Activated CD8-positive, alpha-beta memory T cell treated with anti-CD3 and anti-CD28 coated beads for 1 hour (primary cell): Measurements from ENCODE around the gene ASPSCR1.

Experiments
- DNase-seq, 2 donors: peaks; one replicate each; pipeline ENCODE4 v3.0.0-alpha.2; 2020; ENCODE audit warnings: low read depth in 1 of 2; ENCODE audit errors: extremely low read depth in 1 of 2

Gene ASPSCR1, protein sequence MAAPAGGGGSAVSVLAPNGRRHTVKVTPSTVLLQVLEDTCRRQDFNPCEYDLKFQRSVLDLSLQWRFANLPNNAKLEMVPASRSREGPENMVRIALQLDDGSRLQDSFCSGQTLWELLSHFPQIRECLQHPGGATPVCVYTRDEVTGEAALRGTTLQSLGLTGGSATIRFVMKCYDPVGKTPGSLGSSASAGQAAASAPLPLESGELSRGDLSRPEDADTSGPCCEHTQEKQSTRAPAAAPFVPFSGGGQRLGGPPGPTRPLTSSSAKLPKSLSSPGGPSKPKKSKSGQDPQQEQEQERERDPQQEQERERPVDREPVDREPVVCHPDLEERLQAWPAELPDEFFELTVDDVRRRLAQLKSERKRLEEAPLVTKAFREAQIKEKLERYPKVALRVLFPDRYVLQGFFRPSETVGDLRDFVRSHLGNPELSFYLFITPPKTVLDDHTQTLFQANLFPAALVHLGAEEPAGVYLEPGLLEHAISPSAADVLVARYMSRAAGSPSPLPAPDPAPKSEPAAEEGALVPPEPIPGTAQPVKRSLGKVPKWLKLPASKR

DNA sequence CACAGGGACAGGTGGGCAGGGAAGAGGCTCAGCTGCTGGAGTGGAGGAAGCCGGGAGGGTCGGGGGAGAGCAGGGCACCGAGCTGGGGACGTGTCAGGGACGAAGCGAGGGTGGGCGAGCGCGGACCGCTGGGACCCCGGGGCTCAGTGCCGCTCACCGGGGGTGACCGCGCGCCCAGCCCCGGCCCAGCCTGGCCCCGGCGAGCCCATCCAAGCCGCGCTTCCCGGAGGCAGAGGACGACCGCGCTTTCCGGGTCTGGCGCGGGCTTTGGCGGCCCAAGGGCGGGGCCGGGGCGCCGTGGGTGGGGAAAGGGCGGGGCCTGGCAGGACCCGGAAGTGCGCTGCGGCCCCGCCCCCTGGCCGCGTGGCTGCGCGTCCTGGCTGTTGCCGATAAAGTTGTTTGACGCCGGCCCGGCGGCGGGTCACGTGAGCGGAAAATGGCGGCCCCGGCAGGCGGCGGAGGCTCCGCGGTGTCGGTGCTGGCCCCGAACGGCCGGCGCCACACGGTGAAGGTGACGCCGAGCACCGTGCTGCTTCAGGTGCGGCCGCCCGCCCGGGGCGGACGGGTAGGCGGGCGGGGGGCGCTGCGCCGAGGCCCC lies at the start of gene ASPSCR1:
TSS of gene ASPSCR1 (plus strand) at position 419 of the 598 bp plus-strand sequence. CDS start at position 437, 18 bp downstream.
- DNase-seq = peak; percentile 64 to 93

DNA sequence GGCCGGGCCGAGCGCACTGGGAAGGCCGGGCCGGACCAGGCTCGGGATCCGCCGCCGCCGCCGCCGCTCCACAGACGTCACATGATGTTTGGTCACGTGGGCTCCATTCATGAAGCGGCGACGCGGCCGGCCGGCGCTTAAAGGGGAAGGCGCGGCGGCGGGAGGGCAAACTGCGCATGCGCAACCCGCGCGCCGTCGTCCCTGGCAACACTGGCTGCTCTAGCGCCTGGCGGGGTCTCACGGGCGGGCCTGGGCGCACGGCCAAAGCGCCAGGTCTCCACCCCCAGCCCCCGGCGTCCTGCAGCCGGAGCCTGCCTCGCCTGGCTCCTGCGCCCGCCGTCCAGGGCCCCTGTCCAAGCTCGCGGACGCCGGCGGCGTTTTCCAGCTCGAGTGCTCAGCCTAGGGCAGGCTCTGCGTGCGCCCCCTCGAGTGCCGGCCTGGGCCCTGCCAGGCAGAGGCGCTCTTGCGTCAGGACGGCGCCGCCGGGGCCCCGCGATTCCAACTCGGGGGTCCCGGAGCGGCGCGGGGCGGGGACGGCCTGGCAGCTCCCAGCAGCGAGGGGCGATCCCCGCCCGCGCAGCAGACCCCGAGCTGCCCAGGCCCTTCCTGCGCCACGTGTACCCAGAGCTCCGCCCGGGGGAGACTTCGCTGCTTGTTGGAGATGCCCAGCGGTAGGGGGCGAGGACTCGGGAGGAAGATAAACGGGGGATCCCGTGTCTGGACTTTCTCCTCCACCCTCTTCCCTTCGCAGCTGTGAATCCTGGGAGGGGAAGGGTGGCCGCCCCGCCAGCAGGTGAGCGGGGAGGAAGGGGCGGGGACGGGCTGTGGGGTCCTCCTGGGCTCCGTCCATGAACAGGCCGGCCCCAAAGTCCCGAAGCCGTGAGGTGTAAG lies 49.5 kb upstream of the ASPSCR1 start, which contains the start of gene MAFG:
TSS of gene MAFG (minus strand) at position 83 of the 891 bp plus-strand sequence. CDS start 4,550 bp downstream, outside the sequence.
- DNase-seq = peak; percentile 69 to 85

DNA sequence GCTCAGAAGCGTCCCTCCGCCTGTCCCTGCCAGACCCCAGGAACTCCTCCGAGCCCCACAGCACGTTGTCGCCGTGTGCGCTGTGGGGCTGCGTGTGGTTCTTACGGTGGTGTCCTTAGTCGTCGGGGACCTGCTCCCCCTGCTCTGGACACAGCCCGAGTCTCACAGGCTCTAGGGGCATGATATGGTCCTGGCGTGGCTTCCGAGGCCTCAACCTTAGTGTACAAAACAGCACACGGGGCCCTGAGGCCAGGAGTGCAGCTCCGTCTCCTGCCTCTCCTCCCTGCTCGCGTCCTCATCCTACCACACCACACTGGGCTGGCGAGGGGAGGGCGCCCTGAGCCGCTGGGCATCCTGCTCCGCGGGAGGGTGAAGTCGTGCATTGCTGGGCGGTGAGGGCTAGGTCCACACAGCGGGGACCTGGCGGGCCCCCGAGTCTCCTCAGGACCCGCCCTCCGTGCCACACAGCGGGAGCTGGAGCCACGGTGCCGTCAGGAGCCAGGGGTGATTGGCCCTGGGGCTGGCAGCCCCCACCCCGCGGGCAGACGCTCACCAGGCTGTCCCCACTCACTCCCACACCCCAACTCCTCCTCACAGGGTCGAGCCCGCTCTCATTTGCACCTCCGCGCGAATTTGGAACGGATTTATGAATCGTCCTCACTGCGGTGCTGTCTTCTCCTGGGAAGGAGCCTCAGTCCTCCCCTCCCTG lies 48.7 kb upstream of the ASPSCR1 start:
- no peak for DNase-seq

DNA sequence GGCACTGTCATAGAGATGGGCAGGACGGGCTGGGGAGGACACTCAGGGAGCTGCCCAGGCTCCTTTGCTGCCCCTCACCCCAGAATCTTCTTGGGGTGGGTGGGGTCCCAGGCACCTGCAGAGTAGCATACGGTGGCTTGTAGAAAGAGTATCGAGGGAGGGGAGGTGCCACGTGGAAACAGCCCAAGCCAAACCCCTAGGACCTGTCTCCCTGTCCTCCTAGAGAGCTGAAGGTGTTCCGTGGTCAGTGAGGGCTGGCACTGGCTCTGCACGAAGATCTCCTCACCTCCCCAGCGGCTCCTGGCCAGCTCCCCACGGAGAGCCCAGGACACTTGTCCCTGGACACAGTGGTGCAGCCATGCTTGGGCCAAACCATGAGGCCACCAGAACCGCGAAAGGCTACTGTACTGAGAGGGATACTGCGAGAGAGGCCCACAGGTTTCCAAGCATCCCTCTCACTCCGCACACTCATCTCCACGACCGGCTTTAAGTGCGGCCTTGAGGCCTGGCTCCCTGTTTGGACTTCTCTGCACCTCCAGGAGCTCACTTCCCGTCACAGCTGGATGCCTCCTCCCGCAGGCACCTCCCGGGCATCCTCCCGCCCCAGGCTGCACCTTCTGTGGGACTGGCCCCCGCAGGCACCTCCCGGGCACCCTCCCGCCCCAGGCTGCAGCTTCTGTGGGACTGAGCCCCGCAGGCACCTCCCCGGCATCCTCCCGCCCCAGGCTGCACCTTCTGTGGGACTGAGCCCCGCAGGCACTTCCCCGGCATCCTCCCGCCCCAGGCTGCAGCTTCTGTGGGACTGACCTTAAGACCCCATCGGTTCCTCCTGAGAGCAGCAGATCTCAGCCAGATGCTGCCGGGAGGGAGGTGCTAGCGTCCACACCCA lies 47.9 kb upstream of the ASPSCR1 start:
- DNase-seq = no peak

DNA sequence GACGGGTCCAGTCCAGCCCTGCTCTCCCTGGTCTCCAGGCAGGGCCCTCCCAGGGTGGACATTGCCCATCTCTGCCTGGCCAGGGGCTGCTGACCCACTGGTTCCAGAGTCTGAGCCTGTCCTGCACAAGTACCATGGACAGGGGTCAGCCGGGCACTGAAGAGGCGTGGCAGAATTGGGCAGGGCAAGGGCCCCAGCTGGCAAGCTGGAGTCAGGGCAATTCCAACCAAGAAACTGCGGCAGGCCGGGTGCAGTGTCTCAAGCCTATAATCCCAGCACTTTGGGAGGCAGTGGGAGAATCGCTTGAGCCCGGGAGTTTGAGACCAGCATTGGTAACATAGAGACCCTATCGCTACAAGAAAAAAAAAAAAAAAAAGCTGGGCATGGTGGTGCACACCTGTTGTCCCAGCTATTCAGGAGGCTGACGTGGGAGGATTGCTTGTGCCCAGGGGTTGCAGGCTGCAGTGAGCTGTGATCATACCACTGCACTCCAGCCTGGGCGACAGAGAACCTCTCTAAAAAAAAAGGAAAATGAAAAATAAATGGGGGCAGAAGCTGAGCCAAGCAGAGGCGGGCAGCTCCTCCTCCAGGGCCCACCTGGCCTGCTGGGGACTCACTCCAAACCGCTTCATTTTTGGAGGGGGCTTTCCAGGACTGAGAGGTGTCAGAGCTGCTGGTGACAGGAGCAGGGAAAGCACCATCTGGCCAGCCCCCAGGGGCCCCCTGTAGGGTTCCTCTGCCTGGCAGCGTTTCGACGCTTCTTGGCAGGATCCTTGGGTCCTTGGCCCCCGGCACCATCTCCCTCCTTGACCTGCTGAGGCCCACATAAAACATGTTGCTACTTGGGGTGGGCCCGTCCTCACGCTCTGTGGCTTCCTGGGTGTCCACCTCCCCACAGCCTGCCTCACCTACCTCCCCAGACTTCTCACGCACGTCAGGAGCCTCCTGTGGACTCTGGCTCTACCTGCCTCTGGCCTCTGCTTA lies 47.0 kb upstream of the ASPSCR1 start:
- no peak for DNase-seq

DNA sequence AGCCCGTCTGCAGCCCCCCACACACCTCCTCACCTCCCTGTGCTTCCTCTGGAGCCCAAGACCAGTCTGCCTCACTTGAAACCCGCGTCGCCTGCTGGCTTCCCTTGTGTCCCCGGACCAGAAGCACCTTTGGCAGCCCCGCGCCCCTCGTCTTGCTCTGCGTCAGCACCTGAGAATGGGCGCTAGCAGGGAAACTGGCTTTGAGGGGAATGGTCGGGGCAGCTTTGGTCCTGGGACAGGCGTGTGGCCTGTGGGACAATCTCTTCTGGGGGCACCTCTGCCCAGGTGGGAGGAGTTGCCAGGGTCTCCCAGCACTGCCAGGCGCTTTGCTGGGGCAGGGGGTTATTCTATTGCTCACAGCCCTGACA lies 46.3 kb upstream of the ASPSCR1 start:
- DNase-seq = no peak

DNA sequence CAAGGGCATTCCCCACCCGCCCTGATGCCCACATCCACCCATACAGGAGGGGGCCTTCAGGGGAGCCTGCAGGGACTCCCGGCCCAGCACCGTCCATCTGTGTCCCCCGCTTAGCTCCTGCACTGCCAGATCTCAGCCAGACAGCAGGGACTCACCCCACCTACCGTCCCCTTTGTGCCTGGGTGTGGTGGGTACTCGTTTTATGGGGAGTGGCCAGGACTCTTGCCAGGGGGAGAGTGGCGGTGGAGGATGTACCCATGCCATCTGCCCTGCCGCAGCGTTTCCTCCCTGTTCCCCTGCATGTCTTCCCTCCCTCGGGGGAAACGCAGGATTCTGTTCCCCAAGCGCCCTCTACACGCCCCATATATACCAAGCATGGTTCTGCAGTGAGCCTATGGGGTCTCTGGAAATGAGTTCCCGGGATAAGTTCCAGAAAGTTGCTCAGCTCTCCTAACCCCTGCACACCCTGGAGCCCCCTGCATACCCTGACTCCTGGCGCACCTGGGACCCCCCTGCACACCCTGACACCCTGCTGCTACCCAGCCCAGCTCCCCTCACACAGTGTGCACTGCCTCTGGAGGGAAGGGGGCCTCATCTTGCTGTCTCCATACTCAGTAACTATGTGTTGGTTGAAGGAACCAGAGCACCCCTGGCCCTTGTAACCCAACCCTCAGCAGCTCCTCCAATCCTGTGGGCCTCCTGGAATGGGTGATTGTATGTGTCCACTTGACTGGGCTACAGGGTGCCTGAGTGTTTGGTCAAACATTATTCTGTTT lies 45.7 kb upstream of the ASPSCR1 start:
- DNase-seq = no peak

DNA sequence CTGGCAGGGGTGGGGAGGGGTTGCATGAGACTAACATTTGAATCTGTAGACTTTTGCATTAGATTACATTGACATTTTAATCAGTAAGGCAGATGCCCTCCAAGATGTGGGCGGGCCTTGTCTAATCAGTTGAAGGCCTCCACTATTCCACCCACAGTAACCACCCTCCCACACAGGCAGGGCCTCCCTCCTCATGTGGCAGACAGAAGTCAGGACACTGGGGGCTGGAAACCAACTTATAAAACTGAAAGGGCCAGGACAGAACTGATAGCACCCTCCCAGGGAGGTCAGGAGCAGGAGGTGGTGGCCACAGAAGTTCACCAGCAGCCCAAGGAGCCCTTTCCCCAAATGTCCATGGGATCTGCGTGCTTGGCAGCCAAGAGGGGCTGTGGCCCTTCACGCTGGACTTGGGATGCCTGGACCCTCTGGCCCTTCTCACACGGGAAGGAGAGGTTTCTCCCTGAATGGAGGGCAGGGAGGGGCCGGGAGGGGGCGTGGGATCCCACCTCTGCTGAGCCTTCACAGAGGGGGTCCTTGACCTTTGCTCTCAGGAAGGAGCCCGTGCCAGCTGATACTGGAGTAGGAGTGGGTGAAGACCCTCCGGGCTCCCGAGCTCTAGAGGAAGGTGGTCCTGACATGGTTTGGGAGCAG lies 45.0 kb upstream of the ASPSCR1 start:
- no peak for DNase-seq

DNA sequence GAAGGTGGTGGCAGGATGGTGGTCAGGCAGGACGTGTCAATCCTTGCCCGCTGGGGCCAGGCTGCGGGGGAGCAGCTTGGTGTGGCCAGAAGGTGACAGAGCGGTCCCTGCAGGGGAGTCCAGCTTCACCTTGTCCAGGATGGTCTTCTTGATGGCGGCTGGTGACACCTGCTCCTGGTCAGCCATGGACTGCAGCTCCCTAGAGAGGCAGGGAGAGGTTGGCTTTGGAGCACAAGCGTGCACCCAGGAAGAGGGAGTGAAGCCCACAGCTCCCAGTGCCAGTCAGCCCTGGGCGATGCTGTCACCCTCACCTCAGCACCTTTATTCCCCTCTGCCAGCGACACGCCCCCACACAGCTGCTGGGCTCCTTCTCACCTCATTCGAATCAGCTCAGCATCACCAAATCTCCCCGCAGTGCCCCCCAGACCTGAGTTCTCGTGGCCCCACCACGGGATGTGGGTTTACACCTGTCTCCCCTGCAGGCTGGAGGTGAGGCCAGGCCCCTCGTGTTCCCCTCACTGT lies 44.2 kb upstream of the ASPSCR1 start:
- DNase-seq = no peak

DNA sequence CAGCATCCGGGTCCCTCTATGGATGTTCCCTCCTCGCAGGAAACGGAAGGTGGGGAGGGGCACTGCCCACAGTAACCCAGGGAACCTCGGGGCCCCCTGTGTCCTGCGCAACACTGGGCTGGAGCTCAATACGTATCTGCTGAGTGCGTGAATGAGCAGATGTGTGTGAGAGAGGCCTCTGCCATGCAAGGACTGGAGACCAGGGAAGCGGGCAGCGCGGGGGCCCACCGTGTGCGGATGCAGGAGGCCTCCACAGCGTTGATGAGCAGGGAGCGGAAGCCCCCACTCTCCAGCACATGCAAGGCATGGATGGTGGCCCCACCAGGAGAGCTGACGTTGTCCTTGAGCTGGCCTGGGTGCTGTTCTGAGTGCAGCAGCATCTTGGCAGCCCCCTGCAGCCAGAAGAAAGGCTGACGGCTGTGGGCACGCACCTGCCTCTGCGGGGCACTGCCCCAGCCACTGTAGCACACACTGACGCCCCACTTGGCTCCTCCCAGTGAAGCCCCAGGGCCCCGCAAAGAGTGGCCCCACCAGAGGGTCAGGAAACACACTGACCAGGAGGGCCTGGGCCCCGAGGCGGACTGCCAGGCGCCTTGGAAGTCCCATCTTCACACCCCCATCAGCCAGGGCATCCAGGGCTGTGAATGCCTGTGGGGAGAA lies 43.2 kb upstream of the ASPSCR1 start:
- no peak for DNase-seq

DNA sequence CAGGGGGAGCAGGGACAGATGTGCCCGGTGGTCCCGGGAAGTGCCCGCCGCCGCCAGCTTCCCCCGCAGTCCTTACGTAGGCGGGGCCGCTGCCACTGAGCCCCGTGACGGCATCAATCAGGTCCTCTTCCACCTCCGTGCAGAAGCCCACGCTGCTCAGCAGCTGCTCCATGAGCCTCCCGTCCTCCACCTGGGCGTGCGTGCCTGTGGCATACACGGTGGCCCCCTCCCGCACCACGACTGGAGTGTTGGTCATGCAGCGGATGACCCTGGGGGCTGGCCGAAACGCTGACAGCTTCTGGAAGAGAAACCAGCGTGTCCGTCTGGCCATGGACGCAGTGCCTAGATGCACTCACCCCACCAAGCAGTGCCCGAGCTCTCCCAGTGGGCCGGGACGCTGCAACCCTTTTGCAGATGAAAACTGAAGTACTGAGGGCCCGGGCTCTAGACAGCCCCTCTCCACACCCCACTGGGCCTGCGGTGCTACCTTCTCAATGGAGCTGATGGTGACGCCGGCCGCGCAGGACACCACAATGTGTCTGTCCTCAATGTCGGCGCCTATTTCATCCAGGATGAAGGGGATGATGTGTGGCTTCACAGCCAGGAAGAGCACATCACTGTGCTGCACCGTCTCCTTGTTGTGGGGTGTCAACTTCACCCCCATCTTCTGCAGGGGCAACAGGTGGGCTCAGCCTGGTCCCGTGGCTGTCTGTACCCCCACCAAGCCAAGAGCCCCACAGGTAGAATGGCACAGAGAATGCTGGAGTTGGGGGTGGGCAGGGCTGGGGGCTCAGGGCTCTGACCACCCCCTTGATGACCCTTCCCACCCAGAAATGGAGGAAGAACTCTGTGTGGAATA lies 42.4 kb upstream of the ASPSCR1 start:
- no peak for DNase-seq

DNA sequence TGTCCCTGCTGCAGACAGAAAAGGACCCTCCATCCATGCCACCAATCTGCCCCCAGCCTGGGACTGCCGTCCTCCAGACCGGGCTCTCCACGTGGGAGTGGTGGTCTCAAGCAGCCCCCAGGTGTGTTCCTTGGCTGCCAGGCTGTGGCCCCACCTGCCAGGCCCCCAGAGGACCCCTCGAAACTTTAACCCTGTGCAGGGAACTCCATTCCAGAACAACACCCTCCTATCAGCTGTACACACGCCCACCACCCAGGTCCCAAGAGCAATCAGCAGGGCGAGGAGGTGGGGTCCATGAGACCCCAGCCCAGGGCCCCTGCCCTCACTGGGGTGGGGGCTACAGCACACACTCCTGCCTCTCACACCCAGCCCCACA lies 41.7 kb upstream of the ASPSCR1 start:
- DNase-seq = no peak

DNA sequence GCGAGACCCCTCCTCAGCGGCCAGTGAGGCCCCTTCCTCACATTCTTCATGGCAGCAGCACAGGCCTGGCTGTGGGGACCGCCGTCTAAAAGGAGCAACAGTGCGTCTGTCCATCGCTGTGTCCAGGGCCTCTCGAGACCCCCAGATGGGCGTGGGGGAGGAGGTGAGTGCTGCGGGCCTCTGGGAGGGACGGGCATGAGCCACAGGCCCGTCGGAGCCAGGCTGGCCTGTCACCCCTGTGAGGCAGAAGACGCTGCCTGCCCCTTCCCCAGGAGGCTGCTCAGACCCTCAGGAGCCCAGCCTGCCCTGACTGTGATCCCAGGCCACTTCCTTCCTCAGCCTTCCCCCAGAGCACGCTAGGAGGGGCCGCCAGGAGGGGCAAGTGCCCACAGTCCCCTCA lies 38.2 kb upstream of the ASPSCR1 start:
- no peak for DNase-seq

DNA sequence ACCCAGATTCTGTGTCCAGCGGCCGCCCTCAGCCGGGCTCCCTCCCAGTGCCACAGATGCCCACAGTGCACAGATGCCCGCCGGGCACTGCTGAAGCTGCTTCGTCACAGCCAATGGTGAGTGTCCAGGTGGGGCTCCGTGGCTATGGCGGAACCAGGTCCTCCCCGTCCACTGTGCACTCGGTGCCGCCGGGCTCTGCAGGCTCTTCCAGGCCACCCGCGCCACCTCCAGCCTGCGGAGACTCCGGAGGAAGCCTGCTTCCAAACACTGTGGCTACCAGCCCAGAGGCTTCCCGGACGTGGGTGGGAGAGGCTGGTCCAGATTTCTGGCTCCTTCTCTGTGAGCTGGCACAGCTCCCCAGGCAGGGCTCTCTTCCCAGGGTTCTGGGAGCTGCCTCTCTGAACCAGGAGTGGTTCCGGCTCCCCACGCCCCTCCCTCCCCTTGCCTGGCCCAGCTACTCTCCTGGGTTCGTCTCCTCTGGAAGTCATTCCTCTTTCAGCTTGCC lies 37.5 kb upstream of the ASPSCR1 start:
- no peak for DNase-seq
